Esophagus (tissue), 2 donors: ENCODE results near the gene CCDC124. TPM values are rescaled to one million over a fixed set of nuclear protein-coding genes. Genes with fewer than 3 reads are reported as not detected.

Source experiments
- polyA plus RNA-seq, 2 donors: library from polyadenylated mRNA; stranded (reverse); fragments of 200-250 nt; gene quantifications; one replicate each; pipeline ENCODE4 v1.2.3, GENCODE V29; 2013
- donor health status: healthy with polysubstance abuse.
- donor health status: Bipolar disorder and iron deficiency.

The CCDC124 gene
- polyA plus RNA-seq, 2 donors: 101 to 111 TPM

Other genes starting within 250 kb of the CCDC124 start
- gene UNC13A, start 244.7 kb upstream of the CCDC124 start, polyA plus RNA-seq: under 1 TPM; 0.02 to 0.04 TPM
- gene MAP1S, start 213.5 kb upstream of the CCDC124 start, polyA plus RNA-seq: 10 to 100 TPM in 1 of 2 donors, 1 to 10 TPM in 1; 7.8 to 13.1 TPM
- gene FCHO1, start 181.5 kb upstream of the CCDC124 start, polyA plus RNA-seq: under 1 TPM; 0.51 to 0.75 TPM
- gene B3GNT3, start 137.9 kb upstream of the CCDC124 start, polyA plus RNA-seq: 10 to 100 TPM; 12.2 to 45.1 TPM
- under 1 TPM; 0.06 to 0.12 TPM for gene INSL3, start 111.5 kb upstream of the CCDC124 start, polyA plus RNA-seq
- 1 to 10 TPM; 1.5 to 2.5 TPM for gene JAK3, start 85.0 kb upstream of the CCDC124 start, polyA plus RNA-seq
- gene RPL18A, start 73.1 kb upstream of the CCDC124 start, polyA plus RNA-seq: 1,000 to 10,000 TPM; 1,368 to 2,485 TPM
- under 1 TPM; 0.01 to 0.04 TPM for gene SLC5A5, start 61.1 kb upstream of the CCDC124 start, polyA plus RNA-seq
- gene KCNN1, start 34.1 kb downstream of the CCDC124 start, polyA plus RNA-seq: under 1 TPM; 0.02 TPM
- 10 to 100 TPM; 10.9 to 24.0 TPM for gene ARRDC2, start 75.2 kb downstream of the CCDC124 start, polyA plus RNA-seq
- under 1 TPM; 0.40 to 0.51 TPM for gene IL12RB1, start 153.9 kb downstream of the CCDC124 start, polyA plus RNA-seq
- 1 to 10 TPM; 1.5 to 2.5 TPM for gene MAST3, start 164.8 kb downstream of the CCDC124 start, polyA plus RNA-seq
- gene PIK3R2, start 220.1 kb downstream of the CCDC124 start, polyA plus RNA-seq: 10 to 100 TPM in 1 of 2 donors, 1 to 10 TPM in 1; 8.1 to 10.6 TPM
- gene IFI30, start 240.8 kb downstream of the CCDC124 start, polyA plus RNA-seq: 10 to 100 TPM in 1 of 2 donors, 1 to 10 TPM in 1; 9.9 to 29.3 TPM